ENCODE measurements around the gene GNB1L.
"Not testable (repeated sequence)": the region's sequence is repeated elsewhere in the genome, so short reads cannot be mapped to it uniquely, and the experiment has no call there.

GNB1L gene

DNA sequence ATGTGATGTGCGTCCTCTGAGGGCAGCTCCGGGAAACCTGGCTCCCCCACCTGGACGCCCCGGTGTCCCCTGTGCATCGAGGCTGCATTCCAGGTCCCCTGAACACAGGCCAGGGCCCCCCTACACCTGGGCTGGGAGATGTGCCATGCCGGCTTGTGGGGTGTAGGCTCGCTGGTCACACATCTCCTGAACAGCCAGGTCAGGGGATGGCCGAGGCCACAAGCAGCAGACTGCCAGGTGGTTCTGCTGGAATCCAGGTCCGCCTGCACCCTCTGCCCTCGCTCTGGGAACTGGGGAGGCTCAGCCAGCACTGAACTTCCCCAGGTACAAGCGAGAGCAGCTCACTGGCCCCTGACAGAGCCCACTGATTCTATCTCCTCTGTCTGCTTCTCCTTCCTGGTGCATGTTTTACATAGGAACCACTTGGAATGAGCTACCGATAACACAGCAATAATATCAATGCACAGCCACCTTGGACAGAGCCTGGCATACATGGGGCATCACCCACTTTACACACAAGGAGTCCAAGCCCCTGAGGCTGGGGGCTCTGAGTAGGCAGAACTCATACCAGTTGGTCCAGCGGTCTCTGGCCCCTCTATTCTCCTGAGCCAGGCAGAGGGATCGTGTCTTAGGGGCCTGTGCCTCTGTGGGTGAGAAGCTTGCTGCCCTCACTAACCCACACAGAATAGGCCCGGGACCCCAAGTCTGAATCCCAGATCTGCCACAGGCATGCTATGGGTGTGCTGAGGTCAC, 47.3 kb downstream of the GNB1L start:
- no peak for DNase-seq

DNA sequence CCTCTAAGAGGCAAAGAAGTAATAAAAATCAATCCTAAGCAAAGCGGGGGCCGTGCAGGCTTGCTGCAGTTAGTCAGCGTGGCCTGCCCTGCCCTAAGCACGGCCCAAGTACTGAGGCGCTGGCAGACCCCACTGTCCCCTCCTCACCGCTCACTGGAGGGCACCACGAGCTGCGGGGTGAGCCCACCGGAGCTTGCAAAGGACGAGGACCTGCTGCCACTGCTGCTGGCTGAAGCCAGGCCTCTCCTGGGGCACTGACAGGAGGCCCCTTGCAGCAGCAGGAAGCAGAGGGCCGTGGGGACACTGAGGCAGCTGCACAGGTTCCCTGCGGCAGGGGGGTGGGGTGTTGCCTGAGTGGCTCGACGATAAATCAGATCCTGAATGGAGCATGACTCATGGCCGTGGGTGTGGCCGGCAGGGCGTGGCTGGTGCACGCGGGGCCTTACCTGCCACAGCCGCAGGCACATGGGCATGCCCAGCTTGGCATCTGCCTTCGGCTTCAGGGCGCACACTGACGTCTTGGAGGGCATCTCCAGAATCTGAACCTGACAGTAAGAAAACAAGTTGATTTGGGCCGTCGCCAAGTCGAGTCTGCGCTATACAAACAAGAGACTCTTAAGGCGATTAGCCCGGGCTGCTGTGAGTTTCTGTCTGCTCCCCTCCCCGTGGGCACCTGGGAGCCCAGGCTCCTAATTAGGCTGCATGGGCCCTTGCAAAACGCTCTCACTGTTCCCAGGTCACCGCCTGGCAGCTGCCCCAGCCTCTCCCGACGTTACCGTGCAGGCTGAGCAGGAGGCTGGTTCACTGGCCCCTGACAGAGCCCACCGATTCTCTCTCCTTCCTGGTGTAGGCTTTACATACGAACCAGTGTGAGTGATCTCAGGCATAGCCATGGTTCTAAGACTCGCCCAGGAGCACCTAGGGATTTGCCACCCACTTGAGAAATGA, 48.2 kb downstream of the GNB1L start:
- no peak for DNase-seq

DNA sequence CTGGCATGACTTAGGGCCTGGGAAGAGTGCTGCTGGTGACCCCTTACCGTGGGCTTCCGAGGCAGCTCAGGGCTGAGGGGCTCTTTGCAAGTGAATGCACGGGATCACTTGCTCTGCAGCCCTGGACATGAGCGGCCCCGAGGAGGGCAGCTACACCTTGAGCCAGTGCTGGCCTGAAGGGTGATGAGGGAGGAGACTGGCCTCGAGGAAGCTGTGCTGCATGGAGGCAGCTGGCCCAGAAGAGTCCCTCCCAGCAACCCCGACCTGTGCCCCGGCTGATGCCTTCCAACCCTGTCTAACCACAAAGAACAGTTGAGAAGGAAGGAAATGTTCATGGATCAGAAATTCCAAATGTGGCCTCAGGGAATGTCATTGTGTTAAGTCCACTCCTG, 48.9 kb downstream of the GNB1L start:
- no peak for DNase-seq

DNA sequence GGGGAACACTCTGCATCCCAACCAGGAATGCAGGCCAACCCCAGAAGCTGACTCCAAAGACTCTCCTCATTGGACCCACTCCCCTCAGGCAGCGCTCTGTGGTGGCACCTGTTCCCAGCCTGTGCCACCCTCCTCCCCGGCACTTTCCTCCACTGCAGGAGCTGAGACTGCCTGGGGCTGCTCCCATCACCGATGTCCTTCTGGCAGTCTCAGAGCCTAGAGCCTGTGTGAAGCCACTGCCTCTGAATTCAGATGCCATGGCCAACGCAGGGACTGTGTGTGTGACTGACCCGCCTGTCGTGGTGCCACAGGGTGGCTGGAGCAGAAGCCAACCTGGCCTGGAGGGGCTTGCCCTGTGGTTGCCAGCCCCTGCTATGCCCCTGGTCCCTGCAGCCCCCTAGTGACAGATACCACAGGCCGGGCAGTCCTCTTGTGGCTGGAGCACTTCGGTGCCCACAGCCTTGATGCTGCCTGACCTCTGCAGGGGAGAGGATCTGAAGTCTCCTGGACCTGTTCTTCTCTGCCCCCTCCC, 50.9 kb downstream of the GNB1L start:
- no peak for DNase-seq

DNA sequence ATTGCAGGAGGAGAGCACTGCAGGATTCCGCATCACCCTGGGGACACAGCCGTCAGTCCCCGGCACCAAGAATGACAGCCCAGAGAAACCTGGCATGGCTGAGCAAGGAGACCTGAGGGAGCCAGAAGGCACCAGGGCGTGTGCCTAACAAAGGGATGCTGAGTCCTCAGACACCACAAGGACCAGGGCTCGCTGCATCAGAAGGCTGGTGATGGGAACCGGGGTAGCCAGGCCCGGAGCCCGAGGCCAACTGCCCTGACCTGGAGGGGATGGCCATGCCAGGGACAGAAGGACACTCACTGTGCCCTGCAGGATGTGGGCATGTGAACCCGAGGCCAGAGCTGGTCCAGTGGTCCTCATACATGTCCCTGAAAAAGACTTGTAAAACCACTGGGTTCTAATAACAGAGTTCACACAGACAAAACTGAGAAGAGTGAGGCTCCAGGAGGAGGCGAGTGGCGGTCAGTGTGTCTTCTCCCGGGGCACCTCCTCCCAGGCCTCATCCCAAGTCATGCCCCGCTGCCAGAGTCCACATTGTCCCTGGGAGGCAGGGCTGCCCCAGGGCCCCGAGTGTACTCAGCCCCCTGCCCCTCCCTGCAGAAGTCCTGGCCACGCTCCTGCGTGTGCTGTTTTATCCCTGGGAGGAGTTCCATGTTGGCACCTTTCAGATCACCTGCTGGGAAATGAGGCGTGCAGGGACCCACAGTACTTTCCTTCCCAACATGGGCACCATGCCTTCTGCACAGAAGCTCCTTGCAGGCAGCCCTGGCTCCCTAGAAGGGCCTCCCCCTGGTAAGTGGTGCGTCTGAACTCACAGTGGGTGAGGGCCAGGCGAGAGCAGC, 51.6 kb downstream of the GNB1L start:
- no peak for DNase-seq

DNA sequence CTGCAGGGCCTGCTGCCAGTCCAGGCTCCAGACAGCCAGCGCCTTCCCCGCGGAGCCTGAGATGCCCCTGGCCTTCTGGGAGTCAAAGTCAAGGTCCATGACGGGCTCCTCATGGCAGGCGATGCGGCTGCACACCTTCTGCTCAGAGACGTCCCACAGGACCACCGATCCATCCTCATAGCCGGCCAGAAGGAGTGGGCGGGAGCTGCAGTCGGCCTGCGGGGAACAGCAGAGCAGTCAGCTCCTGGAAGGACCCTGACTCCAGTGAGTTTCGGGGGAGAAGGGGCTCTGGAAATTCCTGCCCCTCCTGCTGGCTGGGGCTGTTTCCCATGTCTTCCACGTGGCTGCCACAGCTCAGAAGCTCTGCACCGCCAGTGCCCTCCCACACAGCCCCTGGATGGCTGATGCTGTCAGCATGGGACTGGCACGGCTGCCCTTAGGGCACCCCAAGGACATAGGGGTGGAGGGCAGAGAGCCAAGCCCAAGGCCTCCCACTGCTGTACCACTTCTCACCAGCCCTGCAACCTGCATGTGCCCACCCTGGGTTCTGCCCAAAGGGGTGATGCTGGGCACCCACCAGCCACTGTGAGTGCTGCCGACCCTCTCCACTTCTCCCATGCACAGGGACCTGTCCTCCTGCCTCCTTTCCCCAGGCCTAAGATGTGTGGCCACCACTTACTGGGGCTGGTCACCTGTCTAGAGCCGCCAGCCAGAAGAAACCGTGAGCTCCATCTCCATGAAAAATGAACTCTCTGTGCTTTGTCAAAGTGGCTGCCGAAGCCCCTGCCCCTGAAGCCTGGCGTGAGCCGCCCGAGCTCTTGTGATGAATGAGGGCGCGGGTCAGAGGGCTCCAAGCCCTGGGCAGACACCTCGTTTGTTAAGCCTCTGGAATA, 52.4 kb downstream of the GNB1L start:
- DNase-seq, result no peak

DNA sequence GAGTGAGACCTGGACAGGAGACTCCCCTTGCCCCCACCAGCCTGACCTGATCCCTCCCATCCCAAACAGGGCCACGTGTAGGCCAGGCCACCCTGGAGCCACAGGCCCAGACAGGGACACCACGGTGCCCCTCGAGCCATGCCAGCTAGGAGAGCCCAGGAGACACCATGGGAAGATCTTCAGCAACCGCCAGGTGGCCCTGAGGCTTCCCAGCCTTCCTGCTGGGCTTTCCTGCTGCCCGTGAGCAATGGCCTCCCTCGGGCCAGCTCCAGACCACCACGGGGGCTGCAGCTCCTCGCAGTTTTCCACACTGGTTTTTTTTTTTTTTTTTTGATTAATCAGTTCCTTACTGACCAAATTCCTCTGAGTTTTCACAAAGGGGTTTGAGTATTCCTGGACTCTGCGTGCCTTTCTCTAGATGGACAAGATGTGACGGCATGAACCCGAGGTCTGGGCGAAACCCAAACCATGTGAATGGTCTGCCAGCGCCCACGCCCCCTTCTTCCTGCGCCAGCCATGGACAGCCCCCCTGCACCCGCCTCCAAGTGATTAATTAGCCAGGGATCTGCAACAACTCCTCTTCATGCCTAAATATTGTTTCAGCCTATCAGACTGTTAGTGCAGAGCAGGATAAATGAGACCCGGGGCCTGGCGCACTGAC, 53.2 kb downstream of the GNB1L start:
- DNase-seq, result no peak

DNA sequence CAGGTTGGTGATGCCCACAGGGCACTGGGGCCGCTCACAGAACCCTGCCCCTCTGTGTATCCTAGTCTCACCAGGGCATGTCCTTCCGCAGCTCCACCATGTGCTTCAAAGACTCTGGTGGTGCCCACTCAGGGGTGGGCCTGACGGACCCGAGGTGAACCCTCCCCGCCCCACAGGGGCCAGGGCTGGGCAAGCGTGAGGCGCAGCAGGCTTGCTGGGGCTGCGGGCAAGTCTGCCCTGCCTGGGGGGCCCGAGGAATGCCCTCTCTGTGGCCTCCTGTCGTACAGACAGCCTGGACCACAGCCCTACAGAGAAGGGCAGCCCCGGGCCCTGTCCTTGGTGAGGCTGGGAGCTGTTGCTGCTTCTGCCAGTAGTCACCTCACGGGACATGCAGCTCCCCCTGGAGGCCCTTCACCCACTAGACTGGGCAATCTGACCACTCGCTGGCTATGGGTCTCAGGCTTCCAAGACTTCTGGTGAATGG, 53.9 kb downstream of the GNB1L start:
- DNase-seq, result no peak

DNA sequence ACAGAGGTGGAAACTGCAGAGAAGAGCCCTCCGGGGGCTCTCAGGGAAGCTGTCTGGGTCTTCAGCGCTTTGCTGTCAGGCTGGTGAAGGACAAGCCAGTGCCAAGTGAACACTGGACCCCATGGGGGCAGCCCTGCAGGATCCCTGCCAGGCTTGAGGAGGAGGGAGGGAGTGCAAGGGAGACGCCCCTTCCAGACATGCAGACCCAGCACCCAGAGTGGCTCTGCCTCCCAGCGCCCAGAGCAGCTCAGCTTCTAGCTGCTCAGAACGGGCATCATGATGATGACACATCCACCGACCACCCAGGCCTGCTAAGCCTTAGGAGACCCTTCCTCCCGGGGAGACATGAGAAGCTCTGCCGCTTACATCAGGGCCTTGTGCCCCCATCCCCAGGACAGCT, 54.4 kb downstream of the GNB1L start:
- DNase-seq, result no peak

DNA sequence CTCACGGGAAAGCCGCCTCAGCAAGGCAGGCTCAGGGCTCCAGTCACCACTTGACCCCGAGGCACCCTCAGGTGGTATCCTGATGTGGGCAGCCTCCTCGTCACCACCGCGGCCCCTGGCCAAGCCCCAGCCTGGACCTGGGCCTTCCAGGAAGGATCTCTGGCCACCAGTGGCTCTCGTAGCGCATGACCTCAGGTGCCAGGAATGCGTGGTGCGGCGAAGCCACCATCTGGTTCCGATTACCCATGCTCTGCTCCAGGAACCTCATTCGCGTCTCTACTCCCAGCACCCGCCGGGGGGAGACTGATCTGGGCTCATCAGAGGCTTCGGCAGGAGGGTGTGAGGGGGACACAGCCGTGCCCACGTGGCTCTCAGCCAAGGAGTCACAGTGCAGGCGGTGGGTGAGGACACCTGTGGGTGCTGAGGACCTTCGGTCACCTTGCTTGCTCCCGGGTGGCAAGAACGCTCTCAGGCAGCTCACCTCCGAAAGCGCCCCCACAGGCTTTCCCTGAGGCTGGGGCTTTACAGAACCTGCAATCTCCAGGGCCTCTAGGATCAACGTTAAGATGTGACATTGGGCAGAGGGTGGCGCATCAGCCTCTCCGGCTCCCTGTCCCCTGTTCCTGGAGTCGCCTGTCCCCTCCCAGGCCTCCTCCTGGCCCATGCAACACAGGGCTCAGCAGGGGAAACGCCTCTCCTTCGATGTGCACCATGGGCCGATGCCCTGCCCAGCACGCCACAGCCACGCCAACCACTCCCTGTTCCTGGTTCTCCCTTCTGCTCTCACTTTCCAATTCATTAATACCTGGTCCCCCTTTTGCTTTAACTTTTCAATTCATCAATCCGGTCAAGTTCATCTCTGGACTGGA, 55.1 kb downstream of the GNB1L start:
- no peak for DNase-seq

DNA sequence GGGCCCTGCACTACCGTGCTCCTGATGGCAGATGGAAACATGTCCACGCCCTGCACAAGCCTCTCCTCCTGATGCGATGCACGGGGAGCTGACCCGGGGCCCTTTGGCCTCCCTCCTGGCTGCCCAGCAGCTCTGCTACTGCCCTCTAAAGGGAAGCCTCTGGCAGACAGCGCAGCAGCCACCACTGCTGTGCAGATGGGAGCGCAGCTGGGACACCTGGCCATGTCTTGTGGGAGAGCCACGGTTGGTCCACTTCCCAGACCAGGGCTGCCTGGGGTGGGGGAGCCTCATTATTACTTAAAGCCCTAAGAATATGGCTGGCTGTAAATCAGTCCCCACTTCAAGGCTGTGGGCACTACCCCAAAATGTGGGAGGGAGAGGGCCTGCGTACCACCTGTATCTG, 55.8 kb downstream of the GNB1L start:
- DNase-seq, result no peak

DNA sequence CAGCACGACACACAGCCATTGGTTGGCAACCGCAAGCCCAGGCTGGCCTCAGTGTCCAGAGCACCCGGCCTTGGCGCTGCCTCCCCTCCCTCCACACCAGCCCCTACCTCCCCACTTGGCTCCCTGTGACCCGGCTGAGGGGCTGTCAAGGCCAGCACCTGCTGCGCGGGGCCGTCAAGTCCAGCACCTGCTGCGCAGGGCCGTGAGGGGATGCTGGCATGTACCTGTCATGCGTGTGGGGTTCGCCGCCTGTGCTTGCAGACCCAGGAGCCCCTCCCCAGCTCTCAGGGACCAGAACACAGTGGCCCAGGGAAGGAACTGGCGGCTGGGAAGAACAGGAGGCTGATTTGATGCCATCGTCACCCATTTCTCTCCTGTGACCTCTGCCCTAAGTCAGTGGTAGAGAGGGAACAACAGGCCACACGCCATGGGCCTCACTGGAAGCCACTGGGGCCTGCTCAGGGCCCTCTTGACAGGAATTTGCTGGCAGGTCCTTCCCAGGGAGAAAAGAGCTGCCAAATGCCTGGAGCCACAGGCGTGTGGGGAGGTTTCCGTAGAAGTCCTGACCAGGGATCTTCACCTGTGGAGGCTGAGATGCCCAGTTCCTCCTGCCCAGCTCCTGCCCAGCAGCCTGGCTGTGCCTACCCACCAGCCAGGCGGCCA, 56.5 kb downstream of the GNB1L start:
- no peak for DNase-seq

DNA sequence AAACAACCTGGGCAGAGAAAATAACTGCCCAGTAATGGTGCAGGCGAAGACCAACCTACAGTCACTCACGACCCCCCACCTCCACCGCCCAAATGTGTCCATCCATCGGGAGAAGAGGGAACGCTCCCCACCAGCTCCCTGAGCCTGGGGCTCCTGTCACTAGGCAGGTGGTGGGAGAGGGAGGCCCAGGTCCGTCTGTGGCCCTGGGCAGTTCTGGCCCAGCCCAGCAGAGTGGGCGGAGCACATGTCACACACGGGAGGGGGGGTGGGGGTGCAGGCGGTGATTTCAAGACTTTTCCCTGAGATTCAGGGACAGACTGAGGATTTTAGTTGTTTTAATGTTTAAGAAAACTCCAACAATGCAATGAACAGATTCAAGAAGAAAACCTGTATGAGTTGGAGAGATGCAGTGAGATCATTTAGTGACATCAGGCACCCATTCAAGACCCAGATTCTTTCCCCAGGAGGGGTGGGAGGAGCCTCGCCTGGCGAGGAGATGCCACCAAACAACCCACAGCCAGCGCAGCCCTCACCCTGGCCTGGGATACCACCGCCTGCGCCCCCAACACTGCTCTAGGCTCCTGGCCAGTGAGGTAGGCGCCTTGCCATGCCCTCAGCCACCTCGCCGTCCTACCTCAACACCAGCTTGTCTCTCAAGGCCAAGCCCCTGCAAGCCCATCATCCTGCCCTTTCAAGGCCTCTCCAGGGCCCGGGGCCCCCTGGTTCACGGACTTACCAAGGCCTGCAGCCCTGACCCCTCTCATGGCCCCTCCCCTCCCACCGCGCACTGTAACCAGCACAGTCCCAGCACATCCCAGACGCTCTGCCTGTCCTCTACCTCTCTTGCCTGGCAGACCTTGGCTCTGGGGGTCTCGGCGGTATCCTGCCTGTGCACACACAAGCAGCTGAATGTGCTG, 57.3 kb downstream of the GNB1L start:
- DNase-seq, result no peak

DNA sequence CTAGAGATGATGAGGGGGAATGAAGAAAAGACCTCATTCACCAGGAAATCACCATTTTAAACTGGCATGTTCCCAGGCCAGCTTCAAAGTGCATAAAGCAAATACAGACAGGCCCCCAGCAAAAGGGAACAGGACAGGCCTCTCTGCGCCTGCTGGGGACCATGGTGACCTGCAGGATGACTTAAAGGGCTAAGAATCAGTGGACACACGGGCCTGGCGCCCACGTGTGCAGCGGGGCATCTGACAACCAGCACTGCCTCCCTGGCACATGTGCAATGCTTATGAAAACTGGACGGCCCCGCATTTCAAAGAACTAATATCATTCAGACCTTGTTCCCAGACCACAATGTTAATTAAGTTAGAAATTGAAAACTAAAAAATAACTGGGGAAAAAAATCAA, 58.5 kb downstream of the GNB1L start:
- no peak for DNase-seq

DNA sequence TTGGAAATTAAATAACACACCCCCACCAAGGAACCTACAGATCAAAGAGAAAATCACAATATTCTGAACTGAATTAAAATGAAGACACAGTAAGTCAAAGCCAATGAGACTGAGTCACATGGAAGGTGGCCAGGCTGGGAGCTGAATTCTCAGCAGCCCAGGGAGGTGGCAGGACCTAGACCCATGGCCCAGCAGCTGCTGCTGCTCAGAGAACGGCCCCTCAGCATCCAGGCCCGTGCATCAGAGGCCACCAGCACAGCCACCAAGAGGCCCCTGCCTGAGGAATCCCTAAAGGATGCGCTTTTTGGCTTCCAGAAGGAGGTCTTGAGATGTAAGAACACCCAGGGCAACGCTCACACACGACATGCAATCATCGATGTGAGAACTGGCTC, 59.1 kb downstream of the GNB1L start:
- no peak for DNase-seq

DNA sequence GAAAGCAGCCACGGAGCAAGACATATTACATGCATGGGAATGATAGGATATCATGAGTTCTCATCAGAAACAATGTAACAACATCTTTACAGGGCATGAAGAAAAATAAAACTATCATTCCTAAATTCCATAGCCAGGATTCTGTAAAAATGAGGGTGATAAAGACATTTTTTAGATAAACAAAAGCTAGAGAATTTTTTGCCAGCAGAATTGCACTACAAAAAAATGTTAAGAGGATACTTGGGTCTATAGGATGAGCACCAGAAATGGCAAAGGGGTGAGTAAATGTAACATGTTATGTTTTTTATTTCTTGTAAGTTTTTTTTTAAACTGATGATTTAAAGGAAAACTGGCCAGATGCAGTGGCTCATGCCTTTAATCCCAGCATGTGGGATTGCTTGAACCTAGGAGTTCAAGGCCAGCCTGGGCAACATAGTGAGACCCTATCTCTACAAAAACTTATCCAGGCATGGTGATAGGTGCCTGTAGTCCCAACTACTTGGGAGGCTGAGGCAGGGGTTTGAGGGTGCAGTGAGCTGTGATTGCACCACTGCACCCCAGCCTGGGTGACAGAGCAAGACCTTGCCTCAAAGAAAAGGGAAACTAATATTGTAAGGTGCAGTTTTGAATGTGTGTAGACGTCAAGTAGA, 60.9 kb downstream of the GNB1L start:
- no peak for DNase-seq

DNA sequence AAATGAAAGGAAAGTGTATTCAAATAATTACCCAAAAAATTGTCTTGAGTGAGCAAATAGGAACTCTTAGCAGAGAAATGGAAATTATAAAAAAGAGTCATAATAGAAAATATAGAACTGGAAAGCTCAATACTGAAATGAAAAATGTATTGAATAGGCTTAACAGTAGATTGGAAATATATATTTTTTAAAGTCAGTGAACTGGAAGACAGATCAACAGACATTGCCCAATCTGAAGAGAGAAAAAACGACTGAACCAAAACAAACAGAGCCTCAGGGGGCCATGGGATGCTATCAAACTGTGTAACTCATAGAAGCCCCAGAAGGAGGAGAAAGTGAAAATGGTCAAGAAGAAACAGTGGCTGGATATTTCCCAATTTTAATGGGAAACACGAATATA, 61.5 kb downstream of the GNB1L start:
- DNase-seq, result no peak

DNA sequence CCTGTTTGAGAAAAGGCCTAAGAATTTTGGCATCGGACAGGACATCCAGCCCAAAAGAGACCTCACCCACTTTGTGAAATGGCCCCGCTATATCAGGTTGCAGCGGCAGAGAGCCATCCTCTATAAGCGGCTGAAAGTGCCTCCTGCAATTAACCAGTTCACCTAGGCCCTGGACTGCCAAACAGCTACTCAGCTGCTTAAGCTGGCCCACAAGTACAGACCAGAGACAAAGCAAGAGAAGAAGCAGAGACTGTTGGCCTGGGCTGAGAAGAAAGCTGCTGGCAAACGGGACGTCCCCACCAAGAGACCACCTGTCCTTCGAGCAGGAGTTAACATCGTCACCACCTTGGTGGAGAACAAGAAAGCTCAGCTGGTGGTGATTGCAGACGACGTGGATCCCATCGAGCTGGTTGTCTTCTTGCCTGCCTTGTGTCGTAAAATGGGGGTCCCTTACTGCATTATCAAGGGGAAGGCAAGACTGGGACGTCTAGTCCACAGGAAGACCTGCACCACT, 62.2 kb downstream of the GNB1L start:
- DNase-seq, result not testable (repeated sequence)

Data from GF-D8 (cell line).